Vagina (tissue), 2 donors: ENCODE results near the gene E2F1. TPM values are rescaled to one million over a fixed set of nuclear protein-coding genes. Genes with fewer than 3 reads are reported as not detected.

Source experiments
- DNase-seq, 2 donors: peaks; one replicate each; pipeline ENCODE4 v3.0.0-alpha.2; 2017; ENCODE audit errors: extremely low spot score in 2 of 2
- H3K27ac ChIP-seq: fragments of 200-600 bp; sonication (generic); one replicate; pipeline ENCODE4 v1.5.1; 2019
- H3K27me3 ChIP-seq: fragments of 200-600 bp; sonication (generic); one replicate; pipeline ENCODE4 v1.5.1; 2019
- H3K36me3 ChIP-seq, 2 donors: fragments of 200-600 bp; sonication (generic); one replicate each; pipeline ENCODE4 v1.5.1; 2017 to 2019
- H3K4me1 ChIP-seq: fragments of 200-600 bp; sonication (generic); one replicate; pipeline ENCODE4 v1.5.1; 2019
- H3K4me3 ChIP-seq, 2 donors: fragments of 200-600 bp; sonication (generic); 1 replicate in 1 of 2; 2 replicates in 1 of 2; pipeline ENCODE4 v1.5.1; 2016 to 2019
- H3K9me3 ChIP-seq: fragments of 200-600 bp; sonication (generic); one replicate; pipeline ENCODE4 v1.5.1; 2019
- CTCF ChIP-seq, 3 experiments: fragments of 450-650 bp in 2 of 3; fragments of 200-600 bp in 1 of 3; sonication (generic) in 1 of 3; IDR thresholded peaks; one replicate each; pipeline ENCODE4 v1.5.1; 2017 to 2019; ENCODE audit warnings: antibody characterized with exemption in 3 of 3, mild to moderate bottlenecking in 2 of 3, moderate library complexity in 2 of 3
- POLR2A ChIP-seq, 2 donors: fragments of 450-650 bp; IDR thresholded peaks; one replicate each; pipeline ENCODE4 v1.6.1; 2017; ENCODE audit warnings: antibody characterized with exemption in 2 of 2, mild to moderate bottlenecking in 2 of 2, moderate library complexity in 2 of 2
- POLR2AphosphoS5 ChIP-seq, 2 donors: sonication (generic); formaldehyde crosslinking; IDR thresholded peaks; one replicate each; pipeline ENCODE4 v1.9.0; 2017; ENCODE audit warnings: antibody characterized with exemption in 2 of 2, mild to moderate bottlenecking in 2 of 2, low read depth in 1 of 2; ENCODE audit not compliant: insufficient read depth in 1 of 2
- intact Hi-C: fragments of 100-400 bp; cut with DNase I; formaldehyde crosslinking; loops from one replicate; pipeline ENCODE4 v1.15.1; 2023
- total RNA-seq: library from RNA; depleted of rRNA; stranded (reverse); fragments of >200 nt; gene quantifications from one replicate; pipeline ENCODE4 v1.2.3, GENCODE V29; 2016

E2F1 gene
- total RNA-seq, 1 donor from 2014 or later, result 0.49 TPM

GRCh38 chr20:33719277-33719988 lies 33.2 kb upstream of the E2F1 start:
- TF ChIP-seq POLR2AphosphoS5 (IDR thresholded peaks at IDR 0.05; ENCODE audit: insufficient read depth in 1 of 2, low read depth in 1 of 2) (no peak), POLR2A (IDR thresholded peaks at IDR 0.05) (no peak), CTCF (IDR thresholded peaks at IDR 0.05) (no peak)
- H3K36me3 ChIP-seq, result peaks cover 0 to 3% of the 10 kb centered on the region in 2 donors
- peak overlapping the region; percentile 90 to 94 for H3K4me3 ChIP-seq
- H3K9me3 ChIP-seq, result no peaks in the 10 kb centered on the region
- intact Hi-C loops, result no loop called here
- peaks cover 18% of the 10 kb centered on the region for H3K4me1 ChIP-seq
- no peak for DNase-seq
- H3K27me3 ChIP-seq, result no peaks in the 10 kb centered on the region
- peak overlapping the region; percentile 78 for H3K27ac ChIP-seq

- Histone ChIP-seq H3K27ac (no peak overlapping the region), H3K27me3 (no peaks in the 10 kb centered on the region), H3K4me3 (no peak overlapping the region), H3K4me1 (peaks cover 18% of the 10 kb centered on the region), H3K9me3 (no peaks in the 10 kb centered on the region), H3K36me3 (peaks cover 0 to 29% of the 10 kb centered on the region in 2 donors)
- TF ChIP-seq POLR2AphosphoS5 (IDR thresholded peaks at IDR 0.05; ENCODE audit: insufficient read depth in 1 of 2, low read depth in 1 of 2), result no peak
- TF ChIP-seq POLR2A (IDR thresholded peaks at IDR 0.05), result no peak
- TF ChIP-seq CTCF (IDR thresholded peaks at IDR 0.05), result no peak
- DNase-seq, result no peak
- intact Hi-C loops, result no loop called here
Measured at GRCh38 chr20:33716498-33716897, 30.3 kb upstream of the E2F1 start.

- Histone ChIP-seq H3K4me3 (no peak overlapping the region), H3K27me3 (no peaks in the 10 kb centered on the region), H3K27ac (no peak overlapping the region), H3K4me1 (peaks cover 9% of the 10 kb centered on the region), H3K9me3 (no peaks in the 10 kb centered on the region), H3K36me3 (peaks cover 0 to 41% of the 10 kb centered on the region in 2 donors)
- DNase-seq, result no peak
- TF ChIP-seq POLR2AphosphoS5 (IDR thresholded peaks at IDR 0.05; ENCODE audit: insufficient read depth in 1 of 2, low read depth in 1 of 2), result no peak
- TF ChIP-seq CTCF (IDR thresholded peaks at IDR 0.05), result no peak
- no peak for TF ChIP-seq POLR2A (IDR thresholded peaks at IDR 0.05)
- intact Hi-C loops, result no loop called here
Measured at GRCh38 chr20:33713865-33714367, 27.7 kb upstream of the E2F1 start.

GRCh38 chr20:33711446-33711738 lies 25.2 kb upstream of the E2F1 start:
- H3K4me3 ChIP-seq, result no peak overlapping the region
- H3K9me3 ChIP-seq, result no peaks in the 10 kb centered on the region
- H3K27ac ChIP-seq, result no peak overlapping the region
- no peak for DNase-seq
- H3K27me3 ChIP-seq, result no peaks in the 10 kb centered on the region
- intact Hi-C loops, result no loop called here
- TF ChIP-seq CTCF (IDR thresholded peaks at IDR 0.05), result no peak
- TF ChIP-seq POLR2AphosphoS5 (IDR thresholded peaks at IDR 0.05; ENCODE audit: insufficient read depth in 1 of 2, low read depth in 1 of 2), result no peak
- TF ChIP-seq POLR2A (IDR thresholded peaks at IDR 0.05), result no peak
- H3K36me3 ChIP-seq, result peaks cover 0 to 56% of the 10 kb centered on the region in 2 donors
- H3K4me1 ChIP-seq, result no peaks in the 10 kb centered on the region

- no peaks in the 10 kb centered on the region for H3K27me3 ChIP-seq
- peaks cover 0 to 59% of the 10 kb centered on the region in 2 donors for H3K36me3 ChIP-seq
- no peak for TF ChIP-seq POLR2A (IDR thresholded peaks at IDR 0.05)
- TF ChIP-seq POLR2AphosphoS5 (IDR thresholded peaks at IDR 0.05; ENCODE audit: insufficient read depth in 1 of 2, low read depth in 1 of 2), result no peak
- TF ChIP-seq CTCF (IDR thresholded peaks at IDR 0.05), result no peak
- intact Hi-C loops, result no loop called here
- H3K9me3 ChIP-seq, result no peaks in the 10 kb centered on the region
- H3K4me3 ChIP-seq, result no peak overlapping the region
- H3K4me1 ChIP-seq, result no peaks in the 10 kb centered on the region
- H3K27ac ChIP-seq, result no peak overlapping the region
- DNase-seq, result no peak
Measured at GRCh38 chr20:33710681-33711445, 24.7 kb upstream of the E2F1 start.
